Gastrocnemius medialis (tissue), 4 donors: ENCODE data around the gene UGGT1. TPM values are rescaled to one million over a fixed set of nuclear protein-coding genes. Genes with fewer than 3 reads are reported as not detected.
A peak's percentile ranks its signal among the peaks of the same experiment; 100 is the strongest.

Source experiments
- ATAC-seq, 2 donors: fragments of 150-250 bp; one replicate each; pipeline ENCODE4 v1.9.1; 2016
- DNase-seq, 2 donors: peaks; one replicate each; pipeline ENCODE4 v3.0.0-alpha.2; 2019
- H3K27ac ChIP-seq, 4 donors: fragments of 200-600 bp; sonication (generic); 1 replicate in 1 of 4; 2 replicates in 3 of 4; pipeline ENCODE4 v1.5.1; 2016 to 2018; ENCODE audit warnings: mild to moderate bottlenecking in 2 of 4, moderate library complexity in 1 of 4
- H3K27me3 ChIP-seq, 3 donors: fragments of 200-600 bp; sonication (generic) in 2 of 3; 1 replicate in 1 of 3; 2 replicates in 2 of 3; pipeline versions ENCODE4 v1.5.1 to v1.6.0; 2016 to 2019; ENCODE audit warnings: mild to moderate bottlenecking in 1 of 3, moderate library complexity in 1 of 3
- H3K36me3 ChIP-seq, 2 donors: fragments of 200-600 bp; sonication (generic) in 1 of 2; one replicate each; pipeline ENCODE4 v1.5.1; 2017 to 2018
- H3K4me1 ChIP-seq, 2 donors: fragments of 200-600 bp; sonication (generic) in 1 of 2; one replicate each; pipeline ENCODE4 v1.5.1; 2016 to 2017; ENCODE audit warnings: mild to moderate bottlenecking in 2 of 2
- H3K4me3 ChIP-seq, 4 donors: fragments of 200-600 bp; sonication (generic) in 3 of 4; 1 replicate in 1 of 4; 2 replicates in 3 of 4; pipeline ENCODE4 v1.5.1; 2016 to 2019; ENCODE audit warnings: mild to moderate bottlenecking in 2 of 4
- H3K9me3 ChIP-seq, 3 donors: fragments of 200-600 bp; sonication (generic) in 2 of 3; 1 replicate in 1 of 3; 2 replicates in 2 of 3; pipeline ENCODE4 v1.5.1; 2016 to 2019
- POLR2A ChIP-seq, 2 donors: fragments of 450-650 bp; IDR thresholded peaks; one replicate each; pipeline ENCODE4 v1.6.1; 2017; ENCODE audit warnings: antibody characterized with exemption in 2 of 2, mild to moderate bottlenecking in 2 of 2, moderate library complexity in 2 of 2
- in situ Hi-C, 4 donors: fragments of 200-750 bp; cut with MboI; loops; one replicate each; pipeline versions ENCODE4 v1.15.0 to v1.8.0; 2017; ENCODE audit warnings: low sequenced_read_pairs in 4 of 4
- intact Hi-C: fragments of 100-400 bp; cut with DNase I; formaldehyde crosslinking; loops from one replicate; pipeline ENCODE4 v1.15.1; 2023; ENCODE audit warnings: low total_unique reads
- total RNA-seq, 4 donors: library from RNA; depleted of rRNA; stranded (reverse); fragments of >200 nt; gene quantifications; one replicate each; pipeline versions ENCODE4 v1.1.0 to v1.2.3, GENCODE V29; 2016
- TF ChIP-seq, protein P1 (sequence below), 5 experiments: fragments of 450-650 bp in 3 of 5; fragments of 200-600 bp in 2 of 5; sonication (generic) in 2 of 5; IDR thresholded peaks in 4 of 5; conservative IDR thresholded peaks in 1 of 5; 1 replicate in 4 of 5; 2 replicates in 1 of 5; pipeline ENCODE4 v1.5.1; 2016 to 2019; ENCODE audit warnings: antibody characterized with exemption in 5 of 5, mild to moderate bottlenecking in 3 of 5, moderate library complexity in 3 of 5

Gene UGGT1
- total RNA-seq, 4 donors from 2014 or later, result 35.1 to 51.7 (median 45.2) TPM

DNA sequence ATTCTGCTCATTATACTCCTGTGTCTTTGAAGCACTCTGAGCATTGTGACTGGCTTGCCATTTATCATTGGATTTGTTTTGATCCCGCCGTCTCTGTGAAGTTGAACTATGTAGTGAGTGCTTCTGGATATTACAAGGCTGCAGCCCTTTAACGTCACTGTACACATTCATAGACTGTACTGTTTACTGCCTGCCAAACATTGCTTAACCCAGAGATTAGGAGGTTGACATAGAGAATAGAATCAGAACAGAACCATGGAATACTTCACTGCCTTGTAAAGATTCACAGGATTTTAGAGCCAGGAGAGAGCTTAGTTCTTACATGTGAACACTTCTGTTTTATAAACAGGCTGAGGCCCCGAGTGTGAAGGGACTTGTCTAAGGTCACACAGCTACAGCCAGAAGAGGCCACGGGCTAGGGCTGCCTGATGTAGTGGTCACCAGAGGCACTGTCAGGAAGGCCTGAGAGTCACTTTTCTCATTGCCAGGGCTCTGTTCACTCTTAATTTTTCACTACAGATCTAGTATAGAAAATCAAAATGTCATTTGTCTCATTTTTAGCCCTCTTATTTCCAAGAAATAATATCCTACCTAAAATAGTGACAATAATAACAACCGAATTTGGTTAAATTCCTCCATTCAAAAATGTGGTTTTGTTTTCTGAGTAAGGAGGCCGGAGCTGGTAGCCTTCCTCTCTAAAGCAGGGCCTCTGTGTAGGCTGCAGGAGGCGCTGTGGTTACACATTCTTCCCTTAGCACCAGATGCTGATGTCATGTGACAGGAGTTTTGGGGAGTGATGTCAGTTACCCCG, 87.9 kb downstream of the UGGT1 start:
- TF ChIP-seq POLR2A (IDR thresholded peaks at IDR 0.05), result no peak
- TF ChIP-seq, protein P1, sequence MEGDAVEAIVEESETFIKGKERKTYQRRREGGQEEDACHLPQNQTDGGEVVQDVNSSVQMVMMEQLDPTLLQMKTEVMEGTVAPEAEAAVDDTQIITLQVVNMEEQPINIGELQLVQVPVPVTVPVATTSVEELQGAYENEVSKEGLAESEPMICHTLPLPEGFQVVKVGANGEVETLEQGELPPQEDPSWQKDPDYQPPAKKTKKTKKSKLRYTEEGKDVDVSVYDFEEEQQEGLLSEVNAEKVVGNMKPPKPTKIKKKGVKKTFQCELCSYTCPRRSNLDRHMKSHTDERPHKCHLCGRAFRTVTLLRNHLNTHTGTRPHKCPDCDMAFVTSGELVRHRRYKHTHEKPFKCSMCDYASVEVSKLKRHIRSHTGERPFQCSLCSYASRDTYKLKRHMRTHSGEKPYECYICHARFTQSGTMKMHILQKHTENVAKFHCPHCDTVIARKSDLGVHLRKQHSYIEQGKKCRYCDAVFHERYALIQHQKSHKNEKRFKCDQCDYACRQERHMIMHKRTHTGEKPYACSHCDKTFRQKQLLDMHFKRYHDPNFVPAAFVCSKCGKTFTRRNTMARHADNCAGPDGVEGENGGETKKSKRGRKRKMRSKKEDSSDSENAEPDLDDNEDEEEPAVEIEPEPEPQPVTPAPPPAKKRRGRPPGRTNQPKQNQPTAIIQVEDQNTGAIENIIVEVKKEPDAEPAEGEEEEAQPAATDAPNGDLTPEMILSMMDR (IDR thresholded peaks at IDR 0.05 in 4 of 5, conservative IDR thresholded peaks at IDR 0.05 in 1 of 5), result peak; percentile 72 to 80 (median 79)
- intact Hi-C loops (loop anchor here (1.0 to 5.0 kb wide), 2 partner anchors 54 to 143 kb away; no protein-coding TSS in a partner anchor), in situ Hi-C loops (no loop called here)
- peak; percentile 26 to 56 for DNase-seq
- Histone ChIP-seq H3K27ac (peak overlapping the region in 2 of 4 donors; percentile 21 to 43), H3K9me3 (no peaks in the 10 kb centered on the region), H3K27me3 (no peaks in the 10 kb centered on the region), H3K36me3 (peaks cover 0 to 84% of the 10 kb centered on the region in 2 donors), H3K4me3 (no peak overlapping the region), H3K4me1 (peaks cover 6 to 7% of the 10 kb centered on the region in 2 donors)
- peak; percentile 85 to 88 for ATAC-seq

DNA sequence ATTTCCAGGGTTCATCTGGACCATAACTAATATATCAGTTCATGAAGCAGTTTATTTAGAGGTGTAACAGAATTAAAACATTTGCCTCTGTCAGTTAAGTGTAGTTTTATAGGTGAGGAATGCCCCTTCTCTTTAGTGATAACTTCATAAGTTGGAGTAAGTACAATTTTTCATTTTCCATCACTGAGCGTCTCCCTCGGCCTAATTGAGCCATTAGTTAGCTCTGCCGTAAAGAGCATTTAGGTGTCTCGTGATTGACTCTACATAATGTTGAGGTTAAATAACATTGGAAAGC, 88.4 kb downstream of the UGGT1 start:
- Histone ChIP-seq H3K27me3 (no peaks in the 10 kb centered on the region), H3K4me1 (peaks cover 6 to 7% of the 10 kb centered on the region in 2 donors), H3K4me3 (no peak overlapping the region), H3K36me3 (peaks cover 0 to 79% of the 10 kb centered on the region in 2 donors), H3K9me3 (no peaks in the 10 kb centered on the region), H3K27ac (peak overlapping the region in 1 of 4 donors; percentile 2)
- in situ Hi-C loops, result no loop called here
- TF ChIP-seq, protein P1 (IDR thresholded peaks at IDR 0.05 in 4 of 5, conservative IDR thresholded peaks at IDR 0.05 in 1 of 5), result peak in 1 of 5 experiments; percentile 6
- TF ChIP-seq POLR2A (IDR thresholded peaks at IDR 0.05), result no peak
- ATAC-seq, result peak in 1 of 2 donors; percentile 16
- no peak for DNase-seq
- intact Hi-C loops, result loop anchor here (1.0 to 5.0 kb wide), 2 partner anchors 54 to 143 kb away; no protein-coding TSS in a partner anchor

DNA sequence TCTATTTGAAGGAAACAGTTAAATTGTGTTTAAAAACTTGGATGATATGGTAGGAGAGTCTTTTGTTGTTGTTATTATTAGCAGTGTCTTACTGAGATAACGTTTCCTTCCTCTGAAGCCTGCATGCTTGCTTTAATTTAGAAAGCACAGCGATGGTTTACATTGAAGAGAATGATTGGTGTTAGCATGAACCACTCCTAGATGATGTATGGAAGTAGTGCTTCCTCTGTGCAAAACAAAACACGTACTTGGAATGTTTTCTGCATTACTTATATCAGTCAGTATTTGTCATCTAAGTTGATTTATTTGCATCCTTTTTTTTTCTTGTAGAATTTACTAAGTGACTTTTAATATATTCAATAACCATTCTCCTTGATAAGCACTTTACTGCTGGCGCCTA, 89.0 kb downstream of the UGGT1 start:
- DNase-seq (no peak), ATAC-seq (no peak)
- peaks cover 6 to 7% of the 10 kb centered on the region in 2 donors for H3K4me1 ChIP-seq
- no peak overlapping the region for H3K4me3 ChIP-seq
- intact Hi-C loops (no loop called here), in situ Hi-C loops (loop anchor here in 1 of 4 donors (10.0 kb wide), 1 partner anchor 55 kb away; no protein-coding TSS in a partner anchor)
- H3K27me3 ChIP-seq, result no peaks in the 10 kb centered on the region
- TF ChIP-seq, protein P1 (IDR thresholded peaks at IDR 0.05 in 4 of 5, conservative IDR thresholded peaks at IDR 0.05 in 1 of 5), result no peak
- TF ChIP-seq POLR2A (IDR thresholded peaks at IDR 0.05), result no peak
- H3K27ac ChIP-seq, result no peak overlapping the region
- no peaks in the 10 kb centered on the region for H3K9me3 ChIP-seq
- H3K36me3 ChIP-seq, result peaks cover 0 to 72% of the 10 kb centered on the region in 2 donors

DNA sequence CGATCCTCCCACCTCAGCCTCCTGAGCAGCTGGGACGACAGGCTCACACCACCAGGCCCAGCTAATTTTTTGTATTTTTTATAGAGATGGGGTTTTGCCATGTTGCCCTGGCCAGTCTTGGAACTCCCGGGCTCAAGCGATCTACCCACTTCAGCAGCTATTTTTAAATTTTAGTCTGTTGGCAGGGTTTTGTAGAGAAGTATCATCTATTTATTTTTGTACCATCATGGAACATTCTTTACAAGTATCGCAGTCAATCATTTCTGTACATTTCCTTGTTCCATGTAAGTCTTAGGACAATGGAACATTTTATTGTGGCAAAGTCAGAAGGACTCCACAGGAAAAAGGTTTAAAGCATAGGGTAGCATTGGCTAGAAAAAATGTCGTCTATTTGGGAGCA, 94.6 kb downstream of the UGGT1 start:
- Histone ChIP-seq H3K4me3 (no peak overlapping the region), H3K9me3 (no peaks in the 10 kb centered on the region), H3K27ac (peak overlapping the region; percentile 84 to 92 (median 86)), H3K27me3 (no peaks in the 10 kb centered on the region), H3K4me1 (peaks cover 6 to 15% of the 10 kb centered on the region in 2 donors), H3K36me3 (peaks cover 0 to 41% of the 10 kb centered on the region in 2 donors)
- peak in 1 of 2 donors; percentile 20 for ATAC-seq
- intact Hi-C loops, result loop anchor here (5.0 kb wide), 2 partner anchors 158 to 218 kb away; partner anchors contain the start of gene SAP130
- no peak for DNase-seq
- no peak for TF ChIP-seq POLR2A (IDR thresholded peaks at IDR 0.05)
- TF ChIP-seq, protein P1 (IDR thresholded peaks at IDR 0.05 in 4 of 5, conservative IDR thresholded peaks at IDR 0.05 in 1 of 5), result no peak
- in situ Hi-C loops, result loop anchor here in 1 of 4 donors (10.0 kb wide), 1 partner anchor 49 kb away; no protein-coding TSS in a partner anchor
